Measurements from ENCODE around the gene CKAP5.

CKAP5 gene

GRCh38 chr11:46845740-46846509, at the start of gene CKAP5 (continued):
- TF ChIP-seq INSM2 (tag by site-specific recombination; IDR thresholded peaks at IDR 0.05): 0 out of 2 replicates have a peak, but pooled peaks have one; percentile 10
- TF ChIP-seq ZSCAN4 (tag by site-specific recombination; IDR thresholded peaks at IDR 0.05): no peak
- TF ChIP-seq KLF10 (tag by site-specific recombination; IDR thresholded peaks at IDR 0.05): peak; percentile 86
- no peak for TF ChIP-seq MZF1 (tag by site-specific recombination; IDR thresholded peaks at IDR 0.05; ENCODE audit: borderline replicate concordance)
- TF ChIP-seq ZNF274 (IDR thresholded peaks at IDR 0.05; ENCODE audit: low read length): no peak
- TF ChIP-seq ZNF274 (tag by site-specific recombination; IDR thresholded peaks at IDR 0.05; ENCODE audit: borderline replicate concordance): no peak
- TF ChIP-seq HIC1 (tag by site-specific recombination; IDR thresholded peaks at IDR 0.05): peak; percentile 53
- TF ChIP-seq SP2 (tag by site-specific recombination; IDR thresholded peaks at IDR 0.05): peak; percentile 71
- TF ChIP-seq ZBTB48 (tag by site-specific recombination; IDR thresholded peaks at IDR 0.05): no peak
- TF ChIP-seq ZNF169 (tag by site-specific recombination; IDR thresholded peaks at IDR 0.05): no peak
- TF ChIP-seq GLIS1 (tag by site-specific recombination; IDR thresholded peaks at IDR 0.05): peak; percentile 50; the same call in 1 of the 2 replicates
- no peak for TF ChIP-seq ZNF513 (tag by site-specific recombination; IDR thresholded peaks at IDR 0.05)
- no peak for TF ChIP-seq ZSCAN16 (tag by site-specific recombination; IDR thresholded peaks at IDR 0.05)
- TF ChIP-seq ZNF629 (tag by site-specific recombination; IDR thresholded peaks at IDR 0.05): 0 out of 2 replicates have a peak, but pooled peaks have one; percentile 13
- TF ChIP-seq ZBTB17 (tag by site-specific recombination; IDR thresholded peaks at IDR 0.05): 0 out of 2 replicates have a peak, but pooled peaks have one; percentile 45
- TF ChIP-seq ZNF792 (tag by site-specific recombination; IDR thresholded peaks at IDR 0.05): no peak
- TF ChIP-seq ZNF76 (tag by site-specific recombination; IDR thresholded peaks at IDR 0.05; ENCODE audit: borderline replicate concordance, low read depth): no peak
- TF ChIP-seq ZFHX2 (tag by site-specific recombination; conservative IDR thresholded peaks at IDR 0.05): peak; percentile 81
- peak; percentile 50 for TF ChIP-seq GLIS2 (tag by site-specific recombination; IDR thresholded peaks at IDR 0.05)
- 0 out of 2 replicates have a peak, but pooled peaks have one; percentile 37 for TF ChIP-seq ZXDB (tag by site-specific recombination; IDR thresholded peaks at IDR 0.05)
- no peak for TF ChIP-seq ZNF776 (tag by site-specific recombination; IDR thresholded peaks at IDR 0.05; ENCODE audit: borderline replicate concordance)
- TF ChIP-seq ZBTB7A (tag by site-specific recombination; IDR thresholded peaks at IDR 0.05; ENCODE audit: low read depth): no peak
- peak; percentile 83 for TF ChIP-seq SP3 (tag by site-specific recombination; IDR thresholded peaks at IDR 0.05)
- TF ChIP-seq HOXC10 (CRISPR knock-in tag; IDR thresholded peaks at IDR 0.05): no peak
- peak; percentile 39; the same call in 1 of the 2 replicates for TF ChIP-seq ZNF391 (tag by site-specific recombination; IDR thresholded peaks at IDR 0.05; ENCODE audit: borderline replicate concordance, low read depth)
- 0 out of 2 replicates have a peak, but pooled peaks have one; percentile 57 for TF ChIP-seq SP7 (tag by site-specific recombination; IDR thresholded peaks at IDR 0.05)
- TF ChIP-seq KLF17 (tag by site-specific recombination; IDR thresholded peaks at IDR 0.05): peak; percentile 13; the same call in 1 of the 2 replicates
- TF ChIP-seq PRDM10 (tag by site-specific recombination; IDR thresholded peaks at IDR 0.05): peak; percentile 20; the same call in 1 of the 2 replicates
- peak; percentile 47; the same call in 1 of the 2 replicates for TF ChIP-seq ZSCAN30 (tag by site-specific recombination; IDR thresholded peaks at IDR 0.05)

Measured in HEK293 (cell line).